GM12891 (cell line): ENCODE results near the gene ST7.

ENCODE experiments used
- DNase-seq: peaks from one replicate; pipeline ENCODE4 v3.0.0; 2011; ENCODE audit warnings: low spot score; ENCODE audit not compliant: insufficient read length
- FAIRE-seq: peaks from 2 replicates; lab custom pipeline; 2011; peaks lifted over from hg19 to GRCh38; lab: Jason Lieb, UNC
- PAX5 ChIP-seq: IDR thresholded peaks from 2 replicates; pipeline ENCODE4 v1.6.1; 2011; ENCODE audit warnings: low read length, moderate library complexity, mild to moderate bottlenecking; ENCODE audit not compliant: insufficient read depth, severe bottlenecking
- POLR2A ChIP-seq: IDR thresholded peaks from 2 replicates; pipeline ENCODE4 v1.6.1; 2011; ENCODE audit warnings: low read depth, low read length, control low read depth
- POLR2AphosphoS5 ChIP-seq: IDR thresholded peaks from 2 replicates; pipeline ENCODE4 v1.6.1; 2011; ENCODE audit warnings: low read depth, low read length, control low read depth
- POU2F2 ChIP-seq: IDR thresholded peaks from 2 replicates; pipeline ENCODE4 v1.6.1; 2011; ENCODE audit warnings: low read depth, mild to moderate bottlenecking, control low read depth, low read length, moderate library complexity
- SPI1 ChIP-seq: IDR thresholded peaks from 2 replicates; pipeline ENCODE4 v1.6.1; 2011; ENCODE audit warnings: low read depth, low read length, control low read depth
- TAF1 ChIP-seq: IDR thresholded peaks from 2 replicates; pipeline ENCODE4 v1.6.1; 2011; ENCODE audit warnings: low read depth, low read length, control low read depth

ST7 gene

DNA sequence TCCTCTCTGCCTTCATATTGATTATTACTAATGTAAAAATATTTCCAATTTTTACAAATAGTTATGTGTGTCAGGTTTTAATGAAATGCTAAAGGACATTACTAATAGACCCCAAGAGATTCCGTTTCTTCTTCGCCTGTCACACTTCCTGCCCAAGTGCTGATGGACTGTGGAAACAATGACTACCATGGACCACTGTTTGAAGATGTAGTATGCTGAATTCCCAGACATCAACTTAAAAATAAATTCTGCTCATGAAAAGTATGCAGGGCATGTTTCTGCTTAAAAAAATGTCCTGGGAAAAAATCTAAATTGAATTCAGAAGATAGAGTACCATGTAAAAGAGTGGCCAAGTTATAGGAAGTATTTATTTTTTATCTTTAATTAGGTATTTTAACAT, 52.1 kb downstream of the ST7 start:
- no peak for DNase-seq
- TF ChIP-seq POLR2AphosphoS5 (no peak), POLR2A (no peak), SPI1 (no peak), TAF1 (no peak), PAX5 (no peak), POU2F2 (no peak)
- no peak for FAIRE-seq

DNA sequence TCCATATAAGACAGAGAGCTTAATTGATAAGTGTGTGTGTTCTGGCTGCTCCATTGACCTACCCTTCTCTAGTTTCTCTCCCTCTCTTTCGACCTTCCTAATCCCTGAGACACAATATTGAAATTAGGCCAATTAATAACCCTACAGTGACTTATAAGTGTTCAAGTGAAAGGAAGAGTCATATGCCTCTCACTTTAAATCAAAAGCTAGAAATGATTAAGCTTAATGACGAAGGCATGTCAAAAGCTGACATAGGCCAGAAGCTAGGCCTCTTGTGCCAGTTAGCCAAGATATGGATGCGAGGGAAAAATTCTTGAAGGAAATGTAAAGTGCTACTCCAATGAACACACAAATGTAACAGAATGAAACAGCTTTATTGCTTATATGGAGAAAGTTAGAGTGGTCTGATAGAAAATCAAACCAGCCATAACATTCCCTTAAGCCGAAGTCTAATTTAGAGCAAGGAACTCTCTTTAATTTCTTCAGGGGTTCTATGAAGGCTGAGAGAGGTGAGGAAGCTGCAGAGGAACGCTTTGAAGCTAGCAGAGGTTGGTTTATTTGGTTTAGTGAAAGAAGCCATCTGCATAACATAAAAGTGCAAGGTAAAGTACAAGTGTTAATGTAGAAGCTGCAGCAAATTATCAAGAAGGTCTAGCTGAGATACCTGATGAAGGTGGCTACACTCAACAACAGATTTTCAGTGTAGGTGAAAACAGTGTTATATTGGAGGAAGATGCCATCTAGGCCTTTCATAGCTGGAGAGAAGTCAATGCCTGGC, 53.8 kb downstream of the ST7 start:
- TF ChIP-seq SPI1 (no peak), POU2F2 (no peak), PAX5 (no peak), POLR2AphosphoS5 (no peak), TAF1 (no peak), POLR2A (no peak)
- FAIRE-seq (no peak), DNase-seq (no peak)

DNA sequence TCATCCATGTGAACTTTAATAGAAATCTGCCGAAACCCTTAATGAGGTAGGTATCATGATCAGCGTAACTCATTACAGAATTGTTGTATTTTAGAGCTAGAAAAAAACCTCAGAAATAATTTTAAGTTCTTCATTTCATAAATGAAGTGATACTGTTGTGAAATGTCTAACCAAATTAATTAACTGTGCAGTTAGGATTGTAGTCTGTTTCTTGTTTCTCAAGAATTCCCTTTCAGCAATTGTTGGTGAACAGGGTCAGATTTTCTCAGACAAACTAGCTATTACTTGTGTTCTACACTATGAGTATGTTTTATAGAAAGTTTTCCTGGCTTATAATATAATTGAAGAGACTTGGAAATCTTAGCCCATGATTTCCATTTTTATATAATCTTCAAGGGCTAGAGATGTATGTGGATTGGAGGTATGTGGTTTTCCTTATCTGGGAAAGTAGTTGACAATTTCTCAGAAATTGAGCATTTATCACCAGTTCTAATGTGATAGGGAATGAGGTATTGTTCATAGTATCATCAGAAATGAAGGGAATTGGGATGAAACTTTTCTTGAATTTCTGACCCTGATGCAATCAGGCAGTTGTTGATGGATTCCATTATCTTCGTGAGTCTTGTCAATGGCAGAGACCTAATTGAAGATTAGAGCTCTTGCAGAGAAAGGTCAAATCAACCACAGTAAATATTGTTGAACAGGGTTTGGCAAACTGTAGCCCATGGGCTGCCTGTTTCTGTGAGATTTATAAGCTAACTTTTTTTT, 55.0 kb downstream of the ST7 start:
- DNase-seq (no peak), FAIRE-seq (no peak)
- TF ChIP-seq PAX5 (no peak), TAF1 (no peak), SPI1 (no peak), POLR2A (no peak), POLR2AphosphoS5 (no peak), POU2F2 (no peak)

DNA sequence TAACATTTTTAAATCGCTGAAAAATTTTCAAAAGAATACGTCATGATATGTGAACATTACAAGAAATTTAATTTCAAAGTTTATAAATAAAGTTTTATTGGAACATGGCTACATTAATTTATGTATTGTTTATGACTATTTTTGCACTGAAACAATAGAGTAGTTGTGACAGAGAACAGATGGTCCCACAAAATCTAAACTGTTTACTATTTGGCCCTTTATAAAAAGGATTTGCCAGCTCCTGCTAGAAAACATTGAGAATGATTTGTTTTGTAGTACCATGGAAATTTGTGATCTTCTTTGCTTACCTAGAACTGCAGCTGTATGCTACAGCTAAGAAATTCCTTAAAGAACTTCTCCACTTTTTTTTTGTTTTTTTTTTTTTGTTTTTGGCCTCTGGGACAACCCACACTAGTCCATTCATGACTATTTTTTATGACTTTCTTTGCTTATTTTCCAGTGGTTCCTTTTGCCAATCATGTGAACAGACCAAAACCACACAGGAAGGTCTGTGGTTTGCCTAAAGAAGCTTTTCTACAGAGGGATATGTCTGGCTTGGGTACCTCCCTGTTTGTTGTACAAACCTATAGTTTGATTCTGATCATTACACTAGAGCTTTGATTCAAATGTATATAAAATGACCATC, 55.7 kb downstream of the ST7 start:
- no peak for TF ChIP-seq SPI1
- TF ChIP-seq POLR2AphosphoS5, result no peak
- no peak for TF ChIP-seq TAF1
- TF ChIP-seq POLR2A, result no peak
- TF ChIP-seq POU2F2, result no peak
- TF ChIP-seq PAX5, result no peak
- FAIRE-seq (peak; percentile 72), DNase-seq (no peak)

DNA sequence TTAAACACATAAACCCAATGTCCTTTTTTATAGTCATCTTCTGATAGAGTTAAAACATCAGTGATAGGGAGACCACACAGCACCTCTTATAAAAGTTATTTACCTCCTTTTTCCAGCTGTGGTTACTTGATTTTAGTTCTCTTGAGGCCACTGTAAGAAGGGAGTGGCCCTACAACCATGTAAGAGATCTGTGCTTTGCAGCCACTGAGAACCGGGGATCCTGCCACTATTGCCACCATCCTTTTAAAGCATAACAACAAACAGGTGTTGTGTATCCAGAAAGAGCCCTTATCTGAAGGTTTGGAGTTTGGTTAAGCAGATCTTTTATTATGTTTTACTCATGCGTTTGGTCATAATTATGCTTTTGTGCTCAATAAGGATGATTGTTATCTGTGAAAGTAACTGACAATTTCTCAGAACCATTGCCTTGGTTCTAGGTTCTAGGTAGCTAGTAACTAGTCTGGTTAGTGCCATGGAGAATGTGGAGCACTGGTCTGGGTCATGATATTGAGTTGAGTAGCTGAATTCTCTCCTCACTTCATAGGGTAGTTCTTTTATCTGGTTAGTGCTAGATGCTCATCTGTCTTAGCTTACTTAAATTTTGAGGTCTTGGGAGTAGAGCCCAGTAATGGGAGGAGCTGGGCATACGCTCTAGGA, 56.5 kb downstream of the ST7 start:
- no peak for TF ChIP-seq PAX5
- TF ChIP-seq POLR2A, result no peak
- no peak; the same call in 1 of the 2 replicates for TF ChIP-seq POLR2AphosphoS5
- TF ChIP-seq POU2F2, result no peak
- TF ChIP-seq SPI1, result no peak
- no peak for TF ChIP-seq TAF1
- FAIRE-seq (peak; percentile 43), DNase-seq (no peak)

DNA sequence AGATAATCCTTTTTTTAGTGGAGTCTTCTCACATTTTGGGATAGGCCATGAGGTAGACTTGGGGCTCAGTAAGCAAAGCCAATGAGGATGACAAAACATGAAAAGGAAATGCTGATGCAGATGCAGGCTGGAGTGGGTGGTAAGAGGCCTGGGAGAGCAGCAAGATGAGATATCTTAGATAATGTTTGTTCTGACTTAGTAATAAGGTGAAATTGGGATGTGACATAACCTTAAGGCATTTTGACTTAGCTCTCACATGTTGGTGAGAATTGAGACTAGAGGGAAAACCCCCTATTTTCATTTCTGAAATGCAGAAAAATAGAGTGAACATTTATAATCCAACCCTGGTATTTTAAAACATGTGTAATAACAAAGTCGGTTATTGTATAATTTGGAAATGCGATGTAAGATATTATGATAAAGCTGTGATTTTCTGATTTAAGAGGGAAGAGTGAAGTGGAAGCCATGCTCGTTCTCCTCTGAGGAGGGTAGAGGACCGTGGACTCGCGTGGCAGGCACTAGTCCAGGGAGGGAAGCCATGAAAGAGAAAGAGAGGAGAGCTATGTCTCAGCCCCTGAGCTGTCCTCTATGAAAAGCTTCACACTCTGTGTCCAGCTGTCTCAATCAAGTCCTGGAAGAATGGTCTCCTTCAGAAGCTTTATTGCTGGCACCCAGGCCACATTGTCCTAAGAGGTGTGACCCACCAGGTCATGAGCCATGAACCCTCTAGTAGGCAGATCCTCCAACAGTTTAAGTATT, 57.3 kb downstream of the ST7 start:
- TF ChIP-seq PAX5, result no peak
- peak; percentile 55; the same call in 1 of the 2 replicates for TF ChIP-seq POU2F2
- no peak for TF ChIP-seq POLR2AphosphoS5
- TF ChIP-seq POLR2A, result 0 out of 2 replicates have a peak, but pooled peaks have one; percentile 31
- FAIRE-seq (no peak), DNase-seq (no peak)

DNA sequence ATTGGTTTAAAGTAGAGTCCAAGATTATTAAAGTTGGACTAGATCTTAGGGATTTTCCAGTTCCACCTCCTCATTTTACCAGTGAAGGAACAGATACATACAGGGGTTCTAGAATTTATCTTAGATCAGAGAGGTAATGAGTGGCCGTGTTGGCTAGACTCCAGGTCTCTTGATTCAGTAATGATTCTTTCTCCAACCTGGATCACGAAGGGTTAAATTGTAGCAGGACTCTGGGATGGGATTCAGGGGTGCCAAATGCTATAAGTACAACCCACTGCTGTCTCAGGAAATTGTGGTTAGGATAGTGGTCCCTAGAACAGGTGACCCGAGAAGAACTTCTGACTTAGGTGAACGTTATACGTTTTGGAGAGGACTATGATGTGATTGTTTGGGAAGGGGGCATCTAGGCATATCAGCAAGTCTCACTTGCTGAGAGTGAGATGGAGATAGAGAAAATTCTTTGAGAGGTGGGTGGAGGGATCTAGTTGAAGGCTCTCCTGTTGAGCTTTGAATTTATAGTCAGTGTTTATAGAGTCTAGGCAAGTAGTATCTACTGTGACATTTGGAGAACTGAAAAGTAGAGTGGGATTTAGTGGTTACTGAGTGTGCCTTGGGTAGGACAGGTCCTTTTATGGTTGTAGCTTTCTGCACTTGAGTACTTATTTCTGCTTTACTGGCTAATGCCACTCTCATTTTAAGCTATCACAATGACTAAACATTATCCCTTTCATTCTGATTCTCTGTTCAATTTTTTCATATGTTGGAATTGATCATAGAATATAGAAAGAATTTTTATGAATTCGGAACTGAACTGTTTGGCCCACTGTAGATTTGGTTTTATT, 58.3 kb downstream of the ST7 start:
- TF ChIP-seq PAX5 (no peak), POLR2AphosphoS5 (no peak; the same call in 1 of the 2 replicates), SPI1 (peak; percentile 97), POLR2A (peak; percentile 69), POU2F2 (no peak), TAF1 (peak; percentile 60; the same call in 1 of the 2 replicates)
- peak; percentile 93 for FAIRE-seq
- no peak for DNase-seq

DNA sequence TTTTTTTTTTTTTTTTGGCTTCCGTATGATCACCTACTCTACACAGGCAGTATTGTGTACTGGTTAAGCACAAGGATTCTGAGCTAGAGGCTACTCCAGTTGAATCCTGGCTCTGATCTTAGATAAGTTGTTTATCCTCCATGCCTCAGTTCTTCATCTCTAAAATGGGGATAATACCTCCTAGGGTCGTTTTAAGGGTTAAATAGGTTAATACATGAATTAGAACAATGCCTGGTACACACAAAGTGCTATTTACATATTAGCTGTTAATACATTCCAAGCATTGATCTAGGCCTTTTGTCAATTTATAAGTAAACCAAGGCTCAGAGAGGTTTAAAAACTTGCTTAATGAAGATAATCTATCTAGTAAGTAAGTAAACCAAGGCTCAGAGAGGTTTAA, 59.0 kb downstream of the ST7 start:
- DNase-seq (no peak), FAIRE-seq (no peak)
- TF ChIP-seq POLR2A, result no peak
- no peak for TF ChIP-seq POU2F2
- no peak for TF ChIP-seq POLR2AphosphoS5
- no peak for TF ChIP-seq TAF1
- TF ChIP-seq SPI1, result no peak
- no peak for TF ChIP-seq PAX5
